ENCODE measurements around the gene VENTX.
"Not testable (repeated sequence)": the region's sequence is repeated elsewhere in the genome, so short reads cannot be mapped to it uniquely, and the experiment has no call there.

Gene VENTX

GRCh38 chr10:133219782-133220181 lies 17.9 kb upstream of the VENTX start:
- H3K4me3 ChIP-seq (replicated peaks; ENCODE audit: low read depth, low read length), result no peak overlapping the region
- TF ChIP-seq, protein P1, sequence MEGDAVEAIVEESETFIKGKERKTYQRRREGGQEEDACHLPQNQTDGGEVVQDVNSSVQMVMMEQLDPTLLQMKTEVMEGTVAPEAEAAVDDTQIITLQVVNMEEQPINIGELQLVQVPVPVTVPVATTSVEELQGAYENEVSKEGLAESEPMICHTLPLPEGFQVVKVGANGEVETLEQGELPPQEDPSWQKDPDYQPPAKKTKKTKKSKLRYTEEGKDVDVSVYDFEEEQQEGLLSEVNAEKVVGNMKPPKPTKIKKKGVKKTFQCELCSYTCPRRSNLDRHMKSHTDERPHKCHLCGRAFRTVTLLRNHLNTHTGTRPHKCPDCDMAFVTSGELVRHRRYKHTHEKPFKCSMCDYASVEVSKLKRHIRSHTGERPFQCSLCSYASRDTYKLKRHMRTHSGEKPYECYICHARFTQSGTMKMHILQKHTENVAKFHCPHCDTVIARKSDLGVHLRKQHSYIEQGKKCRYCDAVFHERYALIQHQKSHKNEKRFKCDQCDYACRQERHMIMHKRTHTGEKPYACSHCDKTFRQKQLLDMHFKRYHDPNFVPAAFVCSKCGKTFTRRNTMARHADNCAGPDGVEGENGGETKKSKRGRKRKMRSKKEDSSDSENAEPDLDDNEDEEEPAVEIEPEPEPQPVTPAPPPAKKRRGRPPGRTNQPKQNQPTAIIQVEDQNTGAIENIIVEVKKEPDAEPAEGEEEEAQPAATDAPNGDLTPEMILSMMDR (IDR thresholded peaks at IDR 0.05; ENCODE audit: insufficient read depth, low read length, poor library complexity, severe bottlenecking), result no peak
- H3K27me3 ChIP-seq (replicated peaks; ENCODE audit: control insufficient read depth, insufficient read depth, low read length), result no peaks in the 10 kb centered on the region
- DNase-seq (ENCODE audit: extremely low read depth, insufficient read length), result no peak
- no peaks in the 10 kb centered on the region for H3K36me3 ChIP-seq (ENCODE audit: control insufficient read depth, insufficient read depth, low read length)

- DNase-seq (ENCODE audit: extremely low read depth, insufficient read length), result no peak
- H3K36me3 ChIP-seq (ENCODE audit: control insufficient read depth, insufficient read depth, low read length), result no peaks in the 10 kb centered on the region
- TF ChIP-seq, protein P1 (IDR thresholded peaks at IDR 0.05; ENCODE audit: insufficient read depth, low read length, poor library complexity, severe bottlenecking), result no peak
These were observed 16.3 kb upstream of the VENTX start for GRCh38 chr10:133221331-133221730.

GRCh38 chr10:133221756-133222155 lies 15.9 kb upstream of the VENTX start:
- H3K4me3 ChIP-seq (replicated peaks; ENCODE audit: low read depth, low read length); H3K36me3 ChIP-seq (ENCODE audit: control insufficient read depth, insufficient read depth, low read length); H3K27me3 ChIP-seq (replicated peaks; ENCODE audit: control insufficient read depth, insufficient read depth, low read length); DNase-seq (ENCODE audit: extremely low read depth, insufficient read length): not testable (repeated sequence)

More at GRCh38 chr10:133221331-133221730, 16.3 kb upstream of the VENTX start:
- H3K27me3 ChIP-seq (replicated peaks; ENCODE audit: control insufficient read depth, insufficient read depth, low read length), result no peaks in the 10 kb centered on the region
- no peak overlapping the region for H3K4me3 ChIP-seq (replicated peaks; ENCODE audit: low read depth, low read length)

- TF ChIP-seq, protein P1 (IDR thresholded peaks at IDR 0.05; ENCODE audit: insufficient read depth, low read length, poor library complexity, severe bottlenecking), result no peak
- H3K36me3 ChIP-seq (ENCODE audit: control insufficient read depth, insufficient read depth, low read length), result no peaks in the 10 kb centered on the region
- no peak for DNase-seq (ENCODE audit: extremely low read depth, insufficient read length)
- no peaks in the 10 kb centered on the region for H3K27me3 ChIP-seq (replicated peaks; ENCODE audit: control insufficient read depth, insufficient read depth, low read length)
- H3K4me3 ChIP-seq (replicated peaks; ENCODE audit: low read depth, low read length), result no peak overlapping the region
These were observed 13.6 kb upstream of the VENTX start for GRCh38 chr10:133224076-133224475.

- no peak for DNase-seq (ENCODE audit: extremely low read depth, insufficient read length)
- H3K27me3 ChIP-seq (replicated peaks; ENCODE audit: control insufficient read depth, insufficient read depth, low read length), result peaks cover 3% of the 10 kb centered on the region; the same call in 1 of the 2 replicates
- H3K4me3 ChIP-seq (replicated peaks; ENCODE audit: low read depth, low read length), result peak overlapping the region; percentile 54
- TF ChIP-seq, protein P1 (IDR thresholded peaks at IDR 0.05; ENCODE audit: insufficient read depth, low read length, poor library complexity, severe bottlenecking), result no peak
- H3K36me3 ChIP-seq (ENCODE audit: control insufficient read depth, insufficient read depth, low read length), result no peaks in the 10 kb centered on the region
These were observed 12.8 kb upstream of the VENTX start for GRCh38 chr10:133224756-133225372.

GRCh38 chr10:133225707-133226191 lies 11.9 kb upstream of the VENTX start:
- H3K4me3 ChIP-seq (replicated peaks; ENCODE audit: low read depth, low read length), result peak overlapping the region; percentile 54
- TF ChIP-seq, protein P1 (IDR thresholded peaks at IDR 0.05; ENCODE audit: insufficient read depth, low read length, poor library complexity, severe bottlenecking), result no peak
- DNase-seq (ENCODE audit: extremely low read depth, insufficient read length), result peak; percentile 34
- H3K36me3 ChIP-seq (ENCODE audit: control insufficient read depth, insufficient read depth, low read length), result no peaks in the 10 kb centered on the region
- peaks cover 3% of the 10 kb centered on the region; the same call in 1 of the 2 replicates for H3K27me3 ChIP-seq (replicated peaks; ENCODE audit: control insufficient read depth, insufficient read depth, low read length)

All from GM06990 (cell line).